Fibroblast of skin of abdomen (primary cell): ENCODE results near the gene ZNF804A.

Experiments used
- DNase-seq: peaks from one replicate; pipeline ENCODE4 v3.0.0-alpha.2; 2013

ZNF804A gene

DNA sequence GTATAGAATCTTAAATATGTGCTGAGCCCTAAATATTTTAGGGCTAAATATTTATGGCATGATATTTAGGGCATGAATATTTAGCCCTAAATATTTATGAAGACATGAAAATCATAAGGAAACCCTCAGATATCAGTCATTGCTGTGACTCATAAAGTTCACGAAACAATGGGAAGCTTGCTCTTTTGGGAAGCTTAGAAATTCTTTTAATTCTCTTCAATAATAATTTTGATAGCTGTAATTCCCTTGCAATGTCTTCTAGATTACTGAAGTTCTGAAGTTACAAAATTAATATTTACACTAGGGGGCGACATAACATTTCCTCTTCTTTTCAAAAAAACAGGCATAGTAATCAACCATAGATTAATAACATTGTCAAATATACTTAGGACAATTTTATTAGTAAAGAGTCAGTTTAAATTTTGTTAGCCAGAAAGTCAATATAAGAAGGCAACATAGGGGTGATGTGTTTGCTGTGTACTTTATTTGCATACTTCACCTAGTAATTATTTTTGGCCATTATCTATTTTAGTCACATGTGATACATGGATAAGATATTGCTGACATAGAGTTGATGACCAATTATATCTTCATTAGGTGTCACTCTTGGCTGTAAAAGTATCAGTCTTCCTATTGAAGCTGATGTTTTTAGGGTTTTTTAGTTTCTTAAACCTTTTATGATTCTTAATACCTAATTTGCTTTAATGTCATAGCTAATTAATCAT is 13.2 kb downstream of the ZNF804A start:
- peak; percentile 65 for DNase-seq

DNA sequence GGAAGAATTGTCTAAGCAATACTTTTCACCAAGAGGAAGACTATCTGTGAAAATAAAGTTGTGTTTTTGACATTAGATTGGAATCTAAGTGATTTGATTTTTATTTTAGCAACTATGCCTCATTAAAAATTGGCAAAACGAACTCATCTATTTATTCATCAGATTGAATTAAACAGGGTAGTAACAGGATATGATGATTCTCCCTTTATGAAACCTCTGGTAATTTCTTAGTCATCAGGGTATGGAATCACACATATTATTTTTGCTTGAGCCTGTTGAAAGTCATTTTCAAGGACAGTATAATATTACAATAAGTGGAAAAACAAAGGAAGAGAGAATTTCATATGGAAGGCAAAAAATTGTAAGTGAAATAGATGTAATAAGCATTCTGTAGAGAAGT is 22.0 kb downstream of the ZNF804A start:
- peak; percentile 10 for DNase-seq

DNA sequence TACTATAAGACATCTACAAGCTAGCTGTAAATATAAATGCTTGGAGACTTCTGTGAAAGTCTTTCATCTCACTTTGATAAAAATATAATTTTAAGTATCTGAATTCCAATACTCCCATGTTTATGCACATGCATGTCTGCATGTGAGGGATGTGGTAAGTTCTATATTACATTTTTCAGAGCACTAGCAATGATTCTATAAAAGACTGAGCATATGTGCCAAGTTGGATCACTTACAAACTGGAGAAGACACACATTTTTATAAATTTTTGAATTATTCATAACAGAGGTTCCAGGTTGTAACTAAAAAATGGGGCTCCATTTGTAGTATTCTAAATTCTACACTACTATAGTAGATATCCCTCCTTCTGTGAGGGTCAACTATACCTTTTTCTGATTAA is 26.0 kb downstream of the ZNF804A start:
- no peak for DNase-seq

DNA sequence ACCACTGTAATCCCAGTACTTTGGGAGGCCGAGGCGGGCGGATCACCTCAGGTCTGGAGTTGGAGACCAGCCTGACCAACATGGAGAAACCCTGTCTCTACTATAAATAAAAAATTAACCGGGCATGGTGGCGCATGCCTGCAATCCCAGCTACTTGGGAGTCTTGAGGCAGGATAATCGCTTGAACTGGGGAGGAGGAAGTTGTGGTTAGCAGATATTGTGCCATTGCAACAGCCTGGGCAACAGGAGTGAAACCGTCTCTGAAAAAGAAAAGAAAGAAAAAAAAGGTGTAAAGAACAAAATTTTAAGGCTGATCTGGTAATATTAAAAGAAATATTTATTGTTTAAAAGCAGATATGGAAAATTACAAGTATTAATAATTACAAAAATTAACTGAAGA is 29.7 kb downstream of the ZNF804A start:
- no peak for DNase-seq

DNA sequence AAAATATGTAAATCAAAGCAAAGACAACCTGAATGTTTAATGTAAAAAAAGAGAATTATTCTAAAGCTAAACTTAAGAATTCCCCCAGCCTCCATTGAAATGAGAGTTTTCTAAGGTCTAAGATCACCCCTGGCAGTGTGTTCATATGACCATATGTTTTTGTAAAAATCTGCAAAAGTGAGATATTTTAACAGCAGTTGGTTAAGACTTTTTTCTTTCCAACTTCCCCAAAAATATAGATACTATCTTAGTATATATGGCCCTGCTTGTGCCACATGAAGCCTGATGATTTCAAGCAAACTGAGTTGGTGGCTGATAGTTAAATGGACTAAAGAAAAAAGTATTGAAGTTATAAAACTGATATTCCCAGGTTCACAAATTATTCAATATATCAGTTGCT is 35.4 kb downstream of the ZNF804A start:
- DNase-seq: no peak

DNA sequence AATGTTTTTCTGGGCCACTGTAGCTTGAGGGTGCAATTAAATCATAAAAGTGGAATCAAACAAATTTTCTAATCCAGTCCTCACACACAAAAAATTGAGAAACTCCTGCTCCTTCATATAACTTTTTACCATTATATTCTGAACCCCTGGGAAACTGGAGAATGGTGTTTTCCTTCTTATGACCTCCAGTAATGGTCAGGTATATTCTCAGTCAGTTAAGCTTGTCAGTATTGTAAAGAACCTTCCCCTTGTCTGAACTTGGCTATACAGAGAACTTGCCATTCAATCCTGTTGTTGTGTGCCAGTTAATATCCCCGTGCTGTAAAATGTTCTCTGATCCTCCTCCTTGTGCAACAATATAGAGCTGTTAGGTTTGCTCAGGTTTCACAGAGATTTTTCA is 39.5 kb downstream of the ZNF804A start:
- no peak for DNase-seq

DNA sequence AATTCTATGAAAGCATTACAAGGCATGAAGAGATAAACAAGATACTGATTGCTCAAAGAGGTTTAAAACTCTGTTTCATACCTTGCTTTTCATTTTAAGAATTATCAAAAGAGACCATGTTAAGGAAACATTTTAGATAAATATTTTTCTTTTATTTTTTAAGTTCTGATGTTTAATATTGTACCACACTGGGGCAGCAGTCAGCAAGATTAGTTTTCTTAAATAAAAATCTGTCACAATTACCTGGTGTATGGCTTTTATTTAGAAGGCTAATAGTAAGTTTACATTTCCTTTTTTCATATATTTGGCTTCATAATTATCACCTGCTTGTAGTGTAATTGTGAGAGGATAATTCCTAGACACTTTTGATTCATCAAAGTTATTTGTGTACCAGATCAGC is 46.4 kb downstream of the ZNF804A start:
- DNase-seq: peak; percentile 9

DNA sequence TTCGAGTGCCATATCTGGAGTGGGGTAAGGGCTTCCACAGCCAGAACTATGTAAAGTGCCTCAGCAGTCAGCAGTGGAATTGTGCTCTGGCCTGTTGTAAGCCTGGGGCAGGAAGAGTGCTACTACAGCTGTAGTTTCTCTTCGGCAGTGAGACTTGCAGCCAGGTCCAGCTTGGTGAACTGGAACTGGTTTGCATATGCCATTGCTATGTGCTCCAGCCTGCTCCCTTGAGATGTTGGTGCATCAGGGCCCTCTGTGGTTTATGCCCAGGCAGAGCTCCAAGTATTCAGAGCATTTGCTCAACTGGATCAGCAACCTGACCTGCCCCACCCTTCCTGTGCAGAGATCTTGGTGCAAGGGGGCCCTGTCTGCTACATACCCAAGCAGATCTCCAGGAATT is 47.8 kb downstream of the ZNF804A start:
- DNase-seq: peak; percentile 35

DNA sequence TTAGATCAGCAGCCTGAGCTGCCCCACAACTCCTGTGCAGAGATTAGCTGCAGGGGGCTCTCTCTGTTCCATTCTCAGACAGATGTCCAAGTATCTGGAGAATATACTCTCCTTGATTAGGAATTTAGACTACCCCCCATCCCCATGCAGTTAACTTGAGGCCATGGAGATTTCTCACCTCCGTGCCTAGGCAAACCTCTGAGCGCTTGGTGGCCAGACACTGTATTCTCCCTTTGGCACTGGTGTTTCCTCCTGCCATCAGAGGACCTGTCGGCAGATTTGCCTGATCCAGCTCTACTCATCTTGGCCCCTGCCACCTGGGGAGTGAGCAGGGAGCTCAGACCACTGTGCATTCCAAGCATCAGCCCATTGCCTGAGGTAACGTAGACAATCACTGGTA is 48.3 kb downstream of the ZNF804A start:
- DNase-seq: no peak

DNA sequence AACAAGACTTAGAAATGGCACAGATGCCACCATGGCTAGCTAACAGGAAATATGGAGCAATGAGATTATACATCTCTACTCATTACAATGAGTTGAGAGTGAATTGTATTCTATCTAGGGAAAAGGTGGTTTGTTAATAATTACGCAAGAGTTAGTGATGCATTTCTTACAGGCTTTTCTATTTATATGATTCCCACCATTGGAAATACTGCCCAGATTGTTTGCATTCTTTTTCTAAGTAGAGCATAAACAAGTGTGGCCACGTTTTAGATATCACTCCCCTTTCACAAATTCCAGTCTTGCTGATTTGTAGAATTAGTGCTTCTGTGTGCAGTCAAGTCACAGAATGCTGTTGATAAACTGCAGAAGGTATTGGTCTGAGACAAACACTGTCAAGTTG is 56.6 kb downstream of the ZNF804A start:
- peak; percentile 46 for DNase-seq

DNA sequence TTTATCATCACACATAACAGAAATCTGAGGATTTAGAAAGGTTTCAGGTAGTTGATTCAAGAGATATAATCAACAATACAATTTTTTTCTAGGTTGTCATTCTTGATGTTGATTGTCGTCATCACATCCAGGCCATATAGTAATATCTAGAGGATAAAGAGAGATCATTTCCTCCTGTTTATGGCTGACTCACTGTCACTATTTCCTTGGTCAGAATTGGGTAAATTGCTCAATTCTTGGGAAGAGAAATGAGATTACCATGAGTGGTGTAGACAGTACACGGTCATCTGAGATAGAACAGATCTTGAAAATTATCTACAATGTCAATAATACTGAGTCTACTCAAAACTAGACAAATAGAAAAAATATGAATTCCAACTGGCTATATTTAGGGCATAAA is 78.8 kb downstream of the ZNF804A start:
- no peak for DNase-seq

DNA sequence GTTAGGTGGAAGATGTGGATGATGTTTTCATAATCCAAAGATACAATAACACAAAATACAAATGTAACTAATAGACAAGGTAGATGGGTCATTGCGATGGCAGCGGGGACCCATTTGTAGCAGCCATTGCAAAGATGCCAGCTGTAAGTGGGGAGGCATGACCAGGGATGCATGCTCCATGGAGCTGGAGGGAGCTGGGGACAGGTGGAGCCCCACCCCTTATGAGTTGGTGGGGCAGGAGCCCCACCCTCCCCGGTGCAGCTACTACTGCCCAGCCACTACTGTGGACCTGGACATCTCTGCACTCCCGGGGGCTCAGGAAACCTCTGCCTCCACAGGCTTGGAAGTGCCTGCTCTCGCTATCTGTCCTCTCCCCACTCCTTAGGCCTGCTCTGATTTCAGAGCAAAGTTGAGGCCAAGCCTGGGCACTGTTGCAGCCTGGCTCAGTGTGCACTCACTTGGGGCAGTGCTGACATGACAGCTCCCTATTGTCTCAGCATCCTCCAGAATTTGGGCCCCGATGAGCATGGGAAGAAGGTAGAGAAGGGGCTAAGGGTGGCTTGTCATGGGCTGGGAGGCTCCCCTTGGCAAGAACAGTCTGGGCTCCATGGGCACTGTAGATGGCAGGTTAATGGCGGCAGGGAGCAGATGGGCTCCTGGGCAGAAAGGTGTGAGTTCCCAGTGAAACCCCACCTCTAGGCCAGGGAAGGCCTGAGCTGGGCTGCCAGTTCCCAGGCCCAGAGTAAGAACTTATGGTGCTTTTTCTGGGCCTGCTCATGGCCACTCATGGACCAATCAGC is 81.1 kb downstream of the ZNF804A start:
- DNase-seq: no peak

DNA sequence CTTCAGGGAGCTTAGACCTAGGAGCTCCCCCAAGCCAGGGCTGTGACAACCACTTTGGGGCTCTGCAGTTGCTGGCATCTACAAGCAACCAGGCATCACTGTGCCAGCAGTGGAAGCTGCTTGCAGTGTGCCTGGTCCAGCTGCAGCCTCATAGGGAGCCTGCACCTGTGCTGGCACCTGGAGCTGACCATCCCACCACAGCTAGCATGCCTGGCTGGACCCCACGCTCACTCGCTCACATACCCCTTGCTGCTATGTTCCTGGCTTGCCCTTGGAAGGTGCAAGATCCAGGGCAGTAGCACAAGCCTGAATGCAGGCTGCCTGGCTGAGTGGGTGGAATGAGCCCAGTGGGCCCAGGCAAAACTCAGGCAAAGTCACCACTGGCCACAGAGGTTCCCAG is 82.5 kb downstream of the ZNF804A start:
- no peak for DNase-seq

DNA sequence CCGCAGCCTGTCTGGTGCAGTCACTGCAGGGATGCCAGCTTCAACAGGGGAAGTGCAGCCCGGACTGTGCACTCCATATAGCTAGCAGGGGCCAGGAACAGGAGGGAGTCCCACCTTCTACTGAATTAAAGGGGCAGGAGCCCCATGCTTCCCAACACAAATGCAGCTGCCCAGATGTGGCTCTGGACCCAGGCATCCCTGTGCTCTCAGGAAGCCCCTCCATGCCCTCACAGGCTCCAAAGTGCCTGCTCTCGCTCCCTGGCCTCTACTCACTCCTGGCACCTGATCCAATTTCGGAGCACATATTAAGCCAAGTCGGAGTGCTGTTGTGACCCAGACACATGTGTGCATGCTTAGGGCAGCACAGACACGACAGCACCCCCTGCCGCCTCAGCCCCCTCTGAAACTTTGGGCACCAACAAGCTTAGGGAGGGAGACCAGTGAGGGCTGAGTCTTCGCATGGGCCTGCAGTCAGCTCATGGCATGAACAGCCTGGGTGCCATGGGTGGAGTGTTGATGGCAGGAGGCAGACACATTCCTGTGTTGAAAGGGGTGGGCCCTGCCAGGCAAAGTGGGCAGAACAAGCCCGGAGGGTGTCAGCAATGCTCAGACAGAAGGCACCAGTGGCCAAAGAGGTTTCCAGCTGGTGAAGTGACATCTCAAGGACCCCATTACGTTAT is 83.5 kb downstream of the ZNF804A start:
- DNase-seq: no peak

DNA sequence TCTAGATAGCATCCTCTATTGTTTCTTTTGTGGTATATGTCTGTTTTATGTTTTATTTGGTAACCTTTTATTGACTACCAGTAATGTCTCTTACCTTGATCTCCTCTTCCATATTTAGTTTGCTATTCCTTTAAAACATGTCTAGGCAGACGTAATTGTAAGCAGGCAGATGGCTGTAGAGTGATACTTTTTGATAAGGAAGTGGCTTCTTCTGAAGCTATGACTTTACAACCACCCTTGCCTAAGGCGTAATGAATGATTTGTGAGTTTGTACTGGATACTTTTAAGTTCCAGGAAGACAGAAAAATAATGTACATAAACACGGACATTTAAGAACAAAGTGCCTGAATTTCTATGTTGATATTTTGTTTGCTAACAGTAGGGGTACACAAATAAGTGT is 85.6 kb downstream of the ZNF804A start:
- DNase-seq: no peak

DNA sequence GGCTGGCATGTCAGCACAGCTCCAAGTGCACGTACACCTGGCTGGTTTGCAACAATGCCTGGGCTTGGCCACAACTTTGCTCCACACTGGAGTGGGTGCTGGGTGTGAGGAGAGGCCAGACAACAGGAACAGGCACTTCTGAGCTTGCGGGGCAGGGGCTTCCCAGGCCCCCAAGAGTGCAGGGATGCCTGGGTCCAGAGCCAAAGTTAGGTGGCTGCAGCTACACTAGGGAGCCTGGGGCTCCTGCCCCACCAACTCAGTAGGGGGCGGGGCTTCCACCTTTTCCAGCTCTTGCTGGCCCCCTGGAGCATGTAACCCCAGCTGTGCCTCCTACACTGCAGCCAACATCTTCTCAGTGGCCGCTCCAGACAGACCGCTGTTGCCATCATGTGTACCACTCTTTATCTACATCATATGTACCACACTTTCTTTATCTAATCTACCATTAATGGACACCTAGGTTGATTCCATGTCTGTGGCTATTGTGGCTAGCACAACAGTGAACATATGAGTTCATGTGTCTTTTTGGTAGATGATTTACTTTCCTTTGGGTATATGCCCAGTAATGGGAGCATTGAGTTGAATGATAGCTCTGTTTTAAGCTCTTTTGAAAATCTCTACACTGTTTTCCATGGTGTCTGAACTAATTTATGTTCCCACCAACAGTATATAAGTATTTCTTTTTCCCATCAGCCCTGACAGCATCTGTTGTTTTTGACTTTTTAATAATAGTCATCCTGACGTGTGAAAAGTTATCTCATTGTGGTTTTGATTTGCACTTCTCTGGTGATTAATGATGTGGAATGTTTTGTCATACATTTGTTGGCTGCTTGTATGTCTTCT is 87.9 kb downstream of the ZNF804A start:
- DNase-seq: peak; percentile 44

DNA sequence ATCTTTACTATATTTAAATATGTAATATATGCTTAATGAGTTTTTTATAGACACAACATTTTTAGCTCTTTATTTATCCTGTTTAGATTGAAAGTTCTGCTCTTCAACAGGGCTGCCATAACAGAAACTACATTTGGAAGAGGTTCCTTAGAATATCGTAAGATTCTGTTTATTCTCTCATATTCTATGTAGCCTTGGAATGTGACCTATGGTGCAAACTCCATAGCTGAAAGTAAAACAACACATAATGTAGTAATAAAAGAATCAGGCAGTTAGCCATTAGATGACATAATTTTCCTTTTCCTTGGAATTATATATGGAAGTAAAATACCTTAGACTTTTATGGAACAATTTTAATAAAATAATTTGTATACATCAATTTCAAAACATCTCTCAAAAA is 91.3 kb downstream of the ZNF804A start:
- DNase-seq: peak; percentile 4

DNA sequence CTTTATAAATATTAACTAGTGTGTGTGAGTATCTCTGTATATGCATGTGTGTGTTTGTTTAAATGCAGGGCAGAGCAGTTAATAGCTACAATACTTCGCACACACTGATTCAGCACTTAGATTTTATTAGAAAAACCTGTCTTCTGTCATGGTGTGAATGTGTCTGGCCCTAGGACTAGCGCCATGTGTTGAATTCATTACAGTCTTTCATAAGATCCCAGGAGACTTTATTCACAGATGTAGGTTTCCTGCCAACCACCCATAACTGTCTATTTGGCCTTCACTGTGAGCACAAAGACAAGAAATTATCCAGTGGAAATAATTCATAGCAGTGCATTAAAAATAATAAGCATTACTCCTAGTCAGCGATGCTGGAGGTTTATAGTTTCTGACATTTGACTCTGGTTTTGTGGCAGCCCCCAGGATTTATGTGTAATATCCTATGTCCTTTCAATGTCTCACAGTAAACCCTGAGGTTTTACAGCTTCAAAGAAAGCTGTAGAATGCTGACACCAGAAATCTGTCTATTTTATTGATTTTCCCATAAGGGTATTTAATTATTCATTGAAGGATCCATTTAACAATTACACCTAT is 93.9 kb downstream of the ZNF804A start:
- peak; percentile 77 for DNase-seq

DNA sequence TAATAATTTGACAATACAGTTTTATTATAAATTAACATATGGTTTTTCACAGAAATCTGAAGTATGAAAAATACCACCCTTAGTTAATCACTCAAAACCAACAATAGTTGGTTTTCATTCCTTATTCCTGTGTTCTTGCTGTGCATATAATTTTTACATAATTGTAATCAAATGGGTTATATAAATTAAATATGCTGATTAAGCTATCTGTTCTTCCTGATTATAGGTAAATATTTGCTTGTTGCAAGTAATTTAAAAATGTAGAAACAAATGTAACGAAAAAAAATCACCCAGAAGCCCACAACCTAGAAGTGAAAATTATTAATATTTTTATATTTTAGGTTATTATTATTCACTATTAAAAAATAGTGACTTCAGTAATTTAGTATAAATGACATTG is 98.3 kb downstream of the ZNF804A start:
- DNase-seq: no peak

DNA sequence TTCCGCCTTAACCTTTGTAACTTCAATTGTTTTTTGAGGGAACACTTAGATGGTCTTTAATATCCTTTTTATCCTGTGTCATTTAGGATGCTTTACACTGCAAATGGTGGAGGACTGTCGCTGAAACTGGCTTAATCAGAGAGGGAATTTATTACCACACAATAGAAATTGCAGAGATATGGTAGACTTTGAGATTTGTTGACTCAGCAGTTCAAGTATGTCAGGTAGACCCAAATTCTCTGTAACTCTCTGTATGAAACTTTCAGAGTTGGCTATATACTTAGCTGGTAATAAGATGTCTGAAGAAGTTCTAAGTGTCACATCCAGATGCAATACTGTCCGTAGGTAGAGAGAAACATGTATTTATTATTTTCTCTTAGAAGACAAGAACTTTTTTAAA is 100.1 kb downstream of the ZNF804A start:
- DNase-seq: no peak

DNA sequence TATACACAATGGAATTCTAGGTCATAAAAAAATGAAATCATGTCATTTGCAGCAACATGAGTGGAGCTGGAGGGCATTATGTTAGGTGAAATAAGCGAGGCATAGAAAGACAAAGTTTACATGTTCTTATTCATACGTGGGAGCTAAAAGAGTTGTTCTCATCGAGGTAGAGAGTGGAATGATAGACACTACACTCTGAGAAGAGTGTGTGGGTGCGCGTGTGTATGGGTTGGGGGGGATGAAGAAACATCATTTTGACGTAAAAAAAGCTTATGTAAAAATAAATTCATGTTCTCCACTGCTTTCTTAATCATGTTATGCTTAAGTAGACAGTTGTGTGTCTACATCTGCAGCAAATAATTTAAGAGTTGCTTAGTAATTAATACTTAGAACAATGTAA is 123.6 kb downstream of the ZNF804A start:
- no peak for DNase-seq

DNA sequence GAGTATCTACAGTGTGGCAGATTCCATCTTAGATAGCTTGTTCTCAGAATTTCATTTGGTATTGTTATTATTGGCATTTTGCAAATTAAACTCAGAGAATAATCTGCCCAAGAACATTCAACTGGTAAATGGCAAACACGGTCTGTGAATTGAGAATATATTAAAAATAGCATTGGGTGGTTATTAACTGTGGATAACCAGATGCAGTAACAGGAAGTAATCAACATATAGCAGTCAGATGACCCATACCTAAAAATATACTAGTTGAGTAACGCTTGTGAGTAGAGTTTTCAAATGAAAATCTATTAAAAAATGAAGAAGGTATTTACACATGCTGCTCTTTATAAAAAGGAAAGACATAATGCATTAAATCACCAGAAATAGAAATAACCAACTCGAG is 129.5 kb downstream of the ZNF804A start:
- no peak for DNase-seq
